GM13976 (cell line): ENCODE measurements around the gene MBP.

Experiments
- DNase-seq: peaks from one replicate; pipeline ENCODE4 v3.0.0; 2012; ENCODE audit warnings: low spot score
- in situ Hi-C: fragments of 300-500 bp; cut with MboI; formaldehyde crosslinking; loops from one replicate; pipeline ENCODE4 v1.12.0; 2022; ENCODE audit warnings: low sequenced_read_pairs, mixed read lengths, inconsistent platforms; ENCODE audit not compliant: unreplicated experiment
- TF ChIP-seq, protein P1 (sequence below): IDR thresholded peaks from 2 replicates; pipeline ENCODE4 v1.5.1; 2012; ENCODE audit warnings: borderline replicate concordance, mild to moderate bottlenecking; ENCODE audit not compliant: insufficient read depth; ENCODE audit errors: extremely low read depth, missing control alignments, control extremely low read depth

The MBP gene

DNA sequence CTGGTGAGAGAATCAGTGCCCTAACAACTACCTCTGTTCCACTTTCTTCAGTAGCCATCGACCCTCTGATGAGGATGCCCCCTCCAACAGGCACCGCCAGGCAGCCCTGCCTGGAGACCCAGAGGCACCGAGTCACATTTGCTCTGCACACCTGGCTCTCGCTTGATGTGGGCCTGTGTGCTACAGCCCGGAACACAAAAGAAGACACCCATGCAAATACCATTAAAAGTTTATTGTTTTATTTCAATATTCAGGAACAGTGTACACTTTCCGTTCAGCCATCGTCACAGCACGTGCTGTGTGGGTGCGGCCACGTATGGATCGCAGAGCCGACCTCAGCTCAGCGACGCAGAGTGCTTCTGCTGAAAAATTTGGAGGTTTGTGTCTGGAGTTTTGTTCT lies 154.0 kb downstream of the MBP start:
- TF ChIP-seq, protein P1, sequence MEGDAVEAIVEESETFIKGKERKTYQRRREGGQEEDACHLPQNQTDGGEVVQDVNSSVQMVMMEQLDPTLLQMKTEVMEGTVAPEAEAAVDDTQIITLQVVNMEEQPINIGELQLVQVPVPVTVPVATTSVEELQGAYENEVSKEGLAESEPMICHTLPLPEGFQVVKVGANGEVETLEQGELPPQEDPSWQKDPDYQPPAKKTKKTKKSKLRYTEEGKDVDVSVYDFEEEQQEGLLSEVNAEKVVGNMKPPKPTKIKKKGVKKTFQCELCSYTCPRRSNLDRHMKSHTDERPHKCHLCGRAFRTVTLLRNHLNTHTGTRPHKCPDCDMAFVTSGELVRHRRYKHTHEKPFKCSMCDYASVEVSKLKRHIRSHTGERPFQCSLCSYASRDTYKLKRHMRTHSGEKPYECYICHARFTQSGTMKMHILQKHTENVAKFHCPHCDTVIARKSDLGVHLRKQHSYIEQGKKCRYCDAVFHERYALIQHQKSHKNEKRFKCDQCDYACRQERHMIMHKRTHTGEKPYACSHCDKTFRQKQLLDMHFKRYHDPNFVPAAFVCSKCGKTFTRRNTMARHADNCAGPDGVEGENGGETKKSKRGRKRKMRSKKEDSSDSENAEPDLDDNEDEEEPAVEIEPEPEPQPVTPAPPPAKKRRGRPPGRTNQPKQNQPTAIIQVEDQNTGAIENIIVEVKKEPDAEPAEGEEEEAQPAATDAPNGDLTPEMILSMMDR: no peak
- no peak for DNase-seq
- in situ Hi-C loops: loop anchor here (25.0 kb wide), 1 partner anchor 684 kb away; no protein-coding TSS in a partner anchor

GRCh38 chr18:76977684-76978232 lies 154.8 kb downstream of the MBP start:
- TF ChIP-seq, protein P1: no peak
- DNase-seq: no peak
- in situ Hi-C loops: loop anchor here (25.0 kb wide), 1 partner anchor 685 kb away; no protein-coding TSS in a partner anchor

DNA sequence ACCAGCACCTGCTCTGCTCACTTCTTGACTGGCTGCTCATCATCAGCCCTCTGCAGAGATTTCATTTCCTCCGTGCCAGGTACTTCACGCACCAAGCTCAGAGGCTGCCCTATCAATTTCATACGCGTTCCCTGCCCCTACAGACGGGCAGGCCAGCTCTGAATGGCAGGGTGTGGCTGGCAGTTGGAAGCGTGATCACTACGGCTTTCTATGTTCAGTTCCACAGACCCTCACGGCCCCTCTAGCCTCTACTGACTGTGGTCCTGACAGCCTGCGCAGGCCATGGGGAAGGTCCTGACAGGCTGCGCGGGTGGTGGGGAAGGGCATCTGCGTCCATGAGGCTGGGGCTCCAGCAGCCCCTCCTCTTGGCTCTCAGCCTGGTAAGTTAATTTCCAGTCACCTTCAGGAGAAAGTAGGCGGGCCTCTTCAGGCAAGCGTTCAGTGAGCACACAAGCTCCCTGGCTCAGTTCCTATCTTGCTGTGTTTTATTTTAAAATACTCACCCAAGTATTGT lies 155.4 kb downstream of the MBP start:
- in situ Hi-C loops: loop anchor here (25.0 kb wide), 1 partner anchor 685 kb away; no protein-coding TSS in a partner anchor
- no peak for DNase-seq
- TF ChIP-seq, protein P1: no peak

GRCh38 chr18:76975577-76976110 lies 156.9 kb downstream of the MBP start:
- in situ Hi-C loops: loop anchor here (25.0 kb wide), 1 partner anchor 687 kb away; no protein-coding TSS in a partner anchor
- no peak for DNase-seq
- TF ChIP-seq, protein P1: no peak

DNA sequence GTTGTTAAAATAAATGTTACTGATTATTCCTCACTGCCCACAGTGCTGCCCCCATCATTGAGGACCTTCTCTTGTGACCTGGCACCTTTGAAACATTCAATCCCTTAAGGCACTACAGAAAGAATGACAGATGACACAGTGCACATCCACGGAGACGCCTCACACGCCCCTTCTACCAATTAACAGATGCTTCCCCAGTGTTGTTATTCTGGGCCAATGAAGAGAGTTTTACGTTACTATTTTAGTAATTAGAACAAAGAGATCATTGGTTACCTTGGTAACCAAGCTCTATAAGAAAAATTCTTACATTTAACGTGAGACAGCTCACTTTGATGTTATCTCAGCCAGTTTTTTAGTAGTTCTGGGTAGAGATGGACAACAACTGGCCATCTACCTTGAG lies 158.2 kb downstream of the MBP start:
- TF ChIP-seq, protein P1: no peak
- in situ Hi-C loops: no loop called here

DNA sequence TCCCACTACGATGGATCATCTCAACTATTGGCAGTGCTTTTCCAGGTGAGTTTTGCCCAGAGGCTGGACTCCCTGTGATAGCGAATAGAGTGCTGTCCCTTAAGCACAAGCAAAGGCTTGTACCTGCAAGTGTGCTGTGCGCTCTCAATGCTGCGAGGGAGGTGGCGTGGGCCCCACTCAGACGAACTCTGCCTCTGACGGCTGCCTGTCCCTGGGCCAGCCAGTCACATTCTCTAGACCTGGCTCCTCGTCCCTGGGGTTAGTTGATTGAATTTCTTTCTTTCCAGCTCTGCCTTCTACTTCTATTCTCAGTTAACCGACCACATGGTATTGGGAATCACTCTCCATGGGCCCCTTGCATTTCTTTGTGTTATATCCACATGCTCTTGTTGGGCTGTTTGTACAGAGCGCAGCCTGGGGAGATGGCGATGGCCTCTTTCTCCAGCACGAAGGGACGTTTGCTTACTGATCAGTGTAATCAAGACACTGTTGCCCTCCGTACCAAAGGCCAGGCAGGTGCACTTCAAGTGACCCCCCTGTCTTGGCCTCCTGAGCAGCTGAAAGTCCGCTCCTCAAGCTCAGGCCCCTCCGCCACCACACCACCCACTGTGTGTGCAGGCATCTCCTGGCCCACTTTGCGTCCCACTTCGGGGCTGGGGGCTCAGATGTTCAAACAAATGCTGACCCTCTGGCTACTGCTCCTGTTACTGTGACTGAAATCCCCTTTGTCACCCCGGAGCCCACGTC lies 158.9 kb downstream of the MBP start:
- in situ Hi-C loops: no loop called here
- DNase-seq: no peak
- TF ChIP-seq, protein P1: no peak

More for the DNA sequence above, 158.2 kb downstream of the MBP start:
- no peak for DNase-seq
